CD4-positive, alpha-beta T cell treated with Interferon gamma for 1 hour (primary cell): ENCODE data around the gene MINDY4.

ENCODE experiments used
- DNase-seq: peaks from one replicate; pipeline ENCODE4 v3.0.0-alpha.2; 2020

MINDY4 gene

GRCh38 chr7:30884881-30885280, 113.7 kb downstream of the MINDY4 start:
- no peak for DNase-seq

- no peak for DNase-seq
Observed at GRCh38 chr7:30886608-30887011, 115.4 kb downstream of the MINDY4 start.

- no peak for DNase-seq
Observed at GRCh38 chr7:30887464-30887872, 116.3 kb downstream of the MINDY4 start.

GRCh38 chr7:30888747-30889146, 117.5 kb downstream of the MINDY4 start:
- DNase-seq, result no peak

- no peak for DNase-seq
Observed at GRCh38 chr7:30890226-30890625, 119.0 kb downstream of the MINDY4 start.

GRCh38 chr7:30893357-30893756, 122.1 kb downstream of the MINDY4 start:
- DNase-seq, result no peak

GRCh38 chr7:30894009-30894408, 122.8 kb downstream of the MINDY4 start:
- no peak for DNase-seq

GRCh38 chr7:30894866-30895605, 123.8 kb downstream of the MINDY4 start:
- DNase-seq, result no peak

- DNase-seq, result no peak
Observed at GRCh38 chr7:30896036-30896435, 124.8 kb downstream of the MINDY4 start.

- DNase-seq, result no peak
Observed at GRCh38 chr7:30896783-30897637, 125.8 kb downstream of the MINDY4 start.

GRCh38 chr7:30897770-30898169, 126.6 kb downstream of the MINDY4 start:
- no peak for DNase-seq

- DNase-seq, result no peak
Observed at GRCh38 chr7:30898411-30898810, 127.2 kb downstream of the MINDY4 start.

- no peak for DNase-seq
Observed at GRCh38 chr7:30899066-30899465, 127.8 kb downstream of the MINDY4 start.

- DNase-seq, result no peak
Observed at GRCh38 chr7:30899630-30900029, 128.4 kb downstream of the MINDY4 start.

GRCh38 chr7:30900053-30900452, 128.8 kb downstream of the MINDY4 start:
- DNase-seq, result no peak

- no peak for DNase-seq
Observed at GRCh38 chr7:30900803-30901362, 129.7 kb downstream of the MINDY4 start.

- DNase-seq, result no peak
Observed at GRCh38 chr7:30901856-30902255, 130.6 kb downstream of the MINDY4 start.

GRCh38 chr7:30902466-30902865, 131.2 kb downstream of the MINDY4 start:
- no peak for DNase-seq

GRCh38 chr7:30903146-30903545, 131.9 kb downstream of the MINDY4 start:
- no peak for DNase-seq

- DNase-seq, result no peak
Observed at GRCh38 chr7:30904561-30904960, 133.3 kb downstream of the MINDY4 start.

GRCh38 chr7:30905078-30906012, 134.1 kb downstream of the MINDY4 start:
- DNase-seq, result no peak

- no peak for DNase-seq
Observed at GRCh38 chr7:30906014-30906413, 134.8 kb downstream of the MINDY4 start.
